Ascending aorta (tissue), 2 donors: Measurements from ENCODE around the gene GOLGA6L9. TPM values are rescaled to one million over a fixed set of nuclear protein-coding genes. Genes with fewer than 3 reads are reported as not detected.
A peak's percentile ranks its signal among the peaks of the same experiment; 100 is the strongest.
"Not testable (repeated sequence)": the region's sequence is repeated elsewhere in the genome, so short reads cannot be mapped to it uniquely, and the experiment has no call there.

Source experiments
- DNase-seq, 2 donors: peaks; one replicate each; pipeline ENCODE4 v3.0.0-alpha.2; 2019; ENCODE audit warnings: low spot score in 2 of 2
- H3K27ac ChIP-seq, 2 donors: fragments of 200-600 bp; sonication (generic); one replicate each; pipeline ENCODE4 v1.5.1; 2016 to 2017; ENCODE audit warnings: mild to moderate bottlenecking in 1 of 2
- H3K27me3 ChIP-seq: fragments of 200-600 bp; sonication (generic); one replicate; pipeline ENCODE4 v1.5.1; 2017
- H3K36me3 ChIP-seq, 2 donors: fragments of 200-600 bp; sonication (generic); one replicate each; pipeline ENCODE4 v1.5.1; 2016
- H3K4me1 ChIP-seq, 2 donors: fragments of 200-600 bp; sonication (generic); one replicate each; pipeline ENCODE4 v1.5.1; 2016 to 2017; ENCODE audit warnings: mild to moderate bottlenecking in 1 of 2
- H3K4me3 ChIP-seq, 2 donors: fragments of 200-600 bp; sonication (generic); one replicate each; pipeline ENCODE4 v1.5.1; 2016 to 2017; ENCODE audit warnings: mild to moderate bottlenecking in 1 of 2
- H3K9me3 ChIP-seq, 2 donors: fragments of 200-600 bp; sonication (generic); one replicate each; pipeline ENCODE4 v1.5.1; 2016
- CTCF ChIP-seq, 3 experiments: fragments of 200-600 bp in 2 of 3; fragments of 450-650 bp in 1 of 3; sonication (generic) in 2 of 3; IDR thresholded peaks; one replicate each; pipeline ENCODE4 v1.5.1; 2016 to 2019; ENCODE audit warnings: antibody characterized with exemption in 3 of 3, mild to moderate bottlenecking in 1 of 3, moderate library complexity in 1 of 3
- intact Hi-C: fragments of 100-400 bp; cut with DNase I; formaldehyde crosslinking; loops from one replicate; pipeline ENCODE4 v1.15.1; 2023
- total RNA-seq: library from RNA; depleted of rRNA; stranded (reverse); fragments of >200 nt; gene quantifications from one replicate; pipeline ENCODE4 v1.1.0, GENCODE V29; 2016

GOLGA6L9 gene
- total RNA-seq, 1 donor from 2014 or later = 1.5 TPM

GRCh38 chr15:82398785-82399184, 30.8 kb upstream of the GOLGA6L9 start:
- Histone ChIP-seq H3K27me3 (no peaks in the 10 kb centered on the region), H3K4me3 (no peak overlapping the region), H3K4me1 (no peaks in the 10 kb centered on the region), H3K36me3 (no peaks in the 10 kb centered on the region), H3K27ac (no peak overlapping the region), H3K9me3 (no peaks in the 10 kb centered on the region)
- no peak for TF ChIP-seq CTCF (IDR thresholded peaks at IDR 0.05)
- intact Hi-C loops = no loop called here
- no peak for DNase-seq

DNA sequence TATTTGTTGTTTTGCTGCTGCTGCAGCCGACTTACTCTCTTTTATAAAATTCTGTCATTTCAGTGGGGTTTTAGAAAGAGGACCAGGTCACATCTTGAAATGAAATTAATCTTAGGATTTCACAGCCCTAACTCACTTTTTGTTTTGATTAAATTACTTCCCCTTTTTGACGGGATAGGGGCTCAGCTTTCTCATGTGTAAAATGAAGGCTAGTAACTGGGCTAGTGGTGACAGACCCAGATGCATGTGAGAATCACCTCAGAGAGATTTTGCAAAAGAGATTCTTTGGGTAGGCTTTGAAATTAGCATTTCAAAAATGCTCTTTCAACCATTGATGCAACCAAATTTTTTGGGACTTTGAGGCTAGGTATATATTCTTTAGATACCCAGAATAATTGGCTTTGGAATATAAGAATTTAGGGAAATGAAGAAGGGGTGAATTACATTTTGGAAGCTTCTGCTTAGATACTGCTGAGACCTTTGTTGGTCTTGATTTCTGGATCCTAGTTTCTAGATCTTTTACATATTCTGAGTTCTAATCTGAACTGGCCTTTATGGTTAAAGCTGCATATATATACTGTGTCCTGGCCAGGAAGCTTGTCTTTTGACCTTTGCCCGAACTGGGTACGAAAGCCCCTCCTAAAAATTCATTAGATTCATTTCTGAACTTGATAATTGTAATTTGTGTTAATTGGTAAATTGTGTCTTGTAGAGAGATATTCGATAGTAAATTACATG, 30.1 kb upstream of the GOLGA6L9 start:
- intact Hi-C loops, DNase-seq, H3K4me1 ChIP-seq, H3K4me3 ChIP-seq, H3K36me3 ChIP-seq, H3K27ac ChIP-seq, H3K27me3 ChIP-seq, H3K9me3 ChIP-seq: not testable (repeated sequence)

DNA sequence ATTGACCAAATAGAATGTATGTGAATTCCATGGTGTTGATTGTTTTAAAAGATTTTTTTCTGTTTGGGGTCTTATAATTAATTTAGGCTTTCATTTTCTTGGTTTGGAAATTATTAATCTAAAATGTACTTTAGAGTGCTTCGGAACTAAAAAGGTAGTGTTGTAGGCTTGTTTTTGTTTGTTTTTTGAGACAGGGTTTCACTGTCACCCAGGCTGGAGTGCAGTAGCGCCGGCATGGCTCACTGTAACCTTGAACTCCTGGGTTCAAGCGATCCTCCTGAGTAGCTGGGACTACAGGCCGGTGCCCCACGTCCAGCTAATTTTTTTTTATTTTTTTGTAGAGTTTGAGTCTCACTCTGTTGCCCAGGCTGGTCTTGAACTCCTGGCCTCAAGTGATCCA, 27.7 kb upstream of the GOLGA6L9 start:
- H3K4me1 ChIP-seq, H3K4me3 ChIP-seq, H3K36me3 ChIP-seq, H3K27me3 ChIP-seq, intact Hi-C loops, DNase-seq, H3K9me3 ChIP-seq, H3K27ac ChIP-seq: not testable (repeated sequence)

DNA sequence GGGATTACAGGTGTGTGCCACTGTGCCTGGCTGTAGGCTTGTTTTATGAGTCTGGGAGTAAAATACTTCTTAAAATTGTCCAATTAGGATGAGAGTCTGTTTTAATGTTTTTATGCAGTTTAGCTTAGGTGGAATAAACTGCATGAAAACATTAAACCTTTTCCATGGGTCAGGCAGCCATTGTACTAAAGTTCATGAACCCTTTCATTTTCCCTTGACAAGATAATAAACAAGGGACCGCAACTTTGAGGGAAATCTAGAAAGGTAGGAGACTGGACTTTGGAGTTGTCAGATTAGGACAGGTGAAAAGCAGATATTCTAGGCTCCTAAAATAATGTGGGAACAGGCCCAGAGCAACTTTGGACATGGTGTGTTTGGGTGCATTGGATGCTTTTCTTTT, 27.3 kb upstream of the GOLGA6L9 start:
- H3K27ac ChIP-seq, H3K36me3 ChIP-seq, H3K4me1 ChIP-seq, DNase-seq, H3K27me3 ChIP-seq, H3K9me3 ChIP-seq, H3K4me3 ChIP-seq, intact Hi-C loops: not testable (repeated sequence)

DNA sequence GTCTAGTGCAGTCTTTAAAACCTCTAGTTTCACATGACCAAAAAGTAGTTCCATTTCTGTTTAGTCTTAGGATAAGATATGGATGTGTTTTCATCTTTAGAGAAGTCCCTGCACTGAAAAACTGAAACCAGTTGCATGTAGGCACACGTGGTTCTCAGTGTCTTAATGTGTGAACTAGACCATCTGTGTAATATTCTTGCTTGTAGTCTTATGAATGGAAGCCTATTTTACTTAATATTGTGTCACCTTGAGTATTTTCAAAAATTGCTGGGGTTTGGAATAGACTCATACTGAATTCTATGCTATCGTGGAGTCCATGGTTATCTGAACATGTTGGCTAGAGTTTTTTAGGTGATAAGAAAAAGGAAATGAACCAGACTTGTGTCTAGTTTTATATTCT, 23.4 kb upstream of the GOLGA6L9 start:
- intact Hi-C loops, H3K9me3 ChIP-seq, DNase-seq, H3K4me1 ChIP-seq, H3K36me3 ChIP-seq, H3K27me3 ChIP-seq, H3K4me3 ChIP-seq, H3K27ac ChIP-seq: not testable (repeated sequence)

DNA sequence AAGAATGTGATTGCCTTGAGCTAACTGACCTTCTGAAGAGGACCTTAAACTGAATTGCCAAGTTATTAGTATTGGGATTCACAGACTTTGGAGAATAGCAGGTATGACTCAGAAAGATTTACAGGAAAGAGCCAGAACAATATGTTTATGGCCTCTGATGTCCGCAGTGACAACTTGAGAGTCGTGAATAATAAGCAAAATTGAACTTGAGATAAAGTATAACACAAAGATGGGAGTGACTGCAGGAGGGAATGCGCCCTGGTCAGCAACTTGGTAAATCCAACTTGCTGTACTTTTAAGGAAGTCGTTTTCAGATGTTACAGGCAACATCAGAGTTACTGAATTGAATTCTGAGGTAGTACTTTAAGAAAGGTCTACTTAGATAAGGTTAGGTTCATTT, 19.3 kb upstream of the GOLGA6L9 start:
- H3K9me3 ChIP-seq, H3K27ac ChIP-seq, DNase-seq, intact Hi-C loops, H3K36me3 ChIP-seq, H3K4me3 ChIP-seq, H3K4me1 ChIP-seq, H3K27me3 ChIP-seq: not testable (repeated sequence)

DNA sequence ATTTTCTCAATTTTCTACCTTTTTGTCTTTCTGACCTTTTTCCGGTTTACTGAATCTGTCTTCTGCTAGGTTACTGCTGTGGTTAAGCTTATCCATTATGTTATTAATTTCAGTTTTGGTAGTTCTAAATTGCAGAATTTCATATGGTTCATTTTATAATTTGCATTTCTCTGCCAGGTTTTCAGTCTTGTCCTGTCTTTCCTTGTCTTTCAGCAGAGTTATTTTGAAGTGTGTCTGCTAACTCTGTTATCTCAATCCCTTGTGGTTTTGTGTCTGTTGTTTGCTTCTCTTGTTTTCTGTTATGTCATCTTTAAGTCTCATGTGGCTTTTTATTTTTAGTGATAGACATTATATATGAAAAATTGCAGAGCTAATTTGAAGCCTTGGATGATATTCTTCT, 18.0 kb upstream of the GOLGA6L9 start:
- H3K9me3 ChIP-seq, H3K4me1 ChIP-seq, H3K36me3 ChIP-seq, H3K27ac ChIP-seq, H3K4me3 ChIP-seq, DNase-seq, intact Hi-C loops, H3K27me3 ChIP-seq: not testable (repeated sequence)

DNA sequence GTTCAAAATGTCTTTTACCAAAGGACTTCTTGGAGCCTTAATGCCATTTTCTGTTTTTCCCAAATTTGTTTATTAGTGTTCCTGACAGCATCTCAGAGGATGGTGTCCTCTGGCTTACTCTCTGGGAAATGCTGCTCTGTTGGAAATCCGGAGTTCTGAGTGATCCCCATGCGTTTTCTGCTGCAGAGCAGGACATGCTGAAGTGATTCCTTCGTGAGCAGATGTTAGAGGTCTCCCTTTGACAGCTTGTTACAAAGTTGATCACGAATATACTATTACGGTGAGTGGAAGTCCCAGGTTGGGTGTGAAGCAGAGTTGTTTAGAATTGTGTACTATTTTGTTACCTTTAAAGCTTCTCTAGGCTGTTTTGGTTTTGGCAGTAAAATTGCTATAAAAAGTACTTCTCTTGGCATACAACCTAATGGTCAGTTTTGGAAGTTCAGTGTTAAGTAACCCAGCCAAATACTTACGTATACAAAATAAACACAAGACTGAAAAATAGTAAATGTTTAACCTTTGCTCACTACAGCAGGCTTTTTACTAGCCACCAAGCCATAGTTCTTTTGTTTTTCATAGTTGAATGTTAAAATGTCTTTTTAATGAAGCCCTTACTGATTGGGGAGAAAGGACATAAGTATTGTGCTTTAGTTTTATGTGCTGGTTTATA, 15.0 kb upstream of the GOLGA6L9 start:
- H3K4me1 ChIP-seq, H3K4me3 ChIP-seq, intact Hi-C loops, H3K27me3 ChIP-seq, H3K27ac ChIP-seq, DNase-seq, H3K36me3 ChIP-seq, H3K9me3 ChIP-seq: not testable (repeated sequence)

DNA sequence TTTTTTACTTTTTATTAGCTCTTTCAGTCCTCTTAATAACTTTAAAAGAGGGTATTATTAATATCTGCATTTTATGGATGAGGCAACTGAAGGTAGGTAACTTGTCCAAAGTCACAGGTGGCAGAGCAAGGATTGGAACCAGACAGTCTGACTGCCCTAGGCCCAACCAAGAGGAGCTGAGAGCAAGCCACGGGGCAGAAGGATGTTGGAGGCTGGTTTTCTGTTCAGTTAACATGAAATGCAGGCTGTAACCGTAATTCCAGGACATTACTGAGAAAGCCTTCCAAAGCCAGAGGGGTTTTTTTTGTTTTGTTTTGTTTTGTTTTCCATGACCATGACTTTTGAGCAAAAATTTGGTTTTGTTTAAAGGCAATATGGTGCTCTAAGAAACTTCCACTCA, 9.1 kb upstream of the GOLGA6L9 start:
- H3K9me3 ChIP-seq, H3K27me3 ChIP-seq, H3K36me3 ChIP-seq, intact Hi-C loops, H3K4me1 ChIP-seq, H3K4me3 ChIP-seq, H3K27ac ChIP-seq, DNase-seq: not testable (repeated sequence)

- intact Hi-C loops, DNase-seq, H3K4me3 ChIP-seq, H3K27me3 ChIP-seq, H3K36me3 ChIP-seq, H3K9me3 ChIP-seq, H3K27ac ChIP-seq, H3K4me1 ChIP-seq: not testable (repeated sequence)
Observed at GRCh38 chr15:82420966-82421365, 8.7 kb upstream of the GOLGA6L9 start.

DNA sequence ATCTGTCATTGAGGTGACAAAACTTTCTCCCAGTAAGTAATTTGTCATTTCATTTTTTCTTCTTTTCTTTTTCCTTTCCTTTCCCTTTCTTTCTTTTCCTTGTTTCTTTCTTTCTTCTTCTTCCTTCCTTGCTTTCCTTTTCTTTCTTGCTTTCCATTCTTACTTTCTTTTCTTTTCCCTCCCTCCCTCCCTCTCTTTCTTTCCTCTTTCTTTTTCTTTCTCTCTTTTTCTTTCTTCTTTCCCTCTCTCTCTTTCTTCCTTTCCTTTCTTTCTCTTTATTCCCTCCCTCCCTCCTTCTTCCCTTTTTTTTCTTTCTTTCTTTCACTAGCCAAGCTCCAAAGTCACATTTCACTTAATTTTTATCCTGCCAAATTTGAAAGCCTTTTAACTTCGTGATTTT, 2.5 kb upstream of the GOLGA6L9 start:
- H3K4me3 ChIP-seq, H3K4me1 ChIP-seq, H3K36me3 ChIP-seq, DNase-seq, intact Hi-C loops, H3K27me3 ChIP-seq, H3K27ac ChIP-seq, H3K9me3 ChIP-seq: not testable (repeated sequence)

DNA sequence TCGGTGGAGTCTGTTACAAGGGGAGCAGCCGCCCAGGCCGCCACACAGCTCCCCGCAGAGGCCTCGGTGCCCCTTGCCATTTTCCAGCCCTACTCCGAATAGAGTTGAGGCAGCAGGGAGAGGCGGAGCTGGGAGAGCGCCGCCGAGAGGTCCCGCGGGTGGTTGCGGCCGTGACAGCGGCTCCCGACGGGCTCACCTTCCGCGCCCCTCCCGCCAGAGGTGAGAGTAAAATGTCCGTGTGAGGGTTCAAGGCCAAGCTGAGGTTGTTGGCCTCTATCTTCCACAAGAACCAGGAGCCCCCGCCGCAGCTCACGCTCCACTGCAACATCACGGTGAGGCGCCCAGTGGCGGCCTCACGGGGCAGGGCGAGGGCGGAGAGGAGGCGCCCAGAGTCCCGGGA, 15.8 kb downstream of the GOLGA6L9 start:
- H3K27me3 ChIP-seq, H3K4me1 ChIP-seq, DNase-seq, H3K36me3 ChIP-seq, H3K9me3 ChIP-seq, intact Hi-C loops: not testable (repeated sequence)
- H3K27ac ChIP-seq = peak overlapping the region; percentile 65 to 89
- peak overlapping the region; percentile 26 to 67 for H3K4me3 ChIP-seq

GRCh38 chr15:82457336-82457735, 27.7 kb downstream of the GOLGA6L9 start:
- H3K27ac ChIP-seq, intact Hi-C loops, H3K4me1 ChIP-seq, H3K4me3 ChIP-seq, H3K27me3 ChIP-seq, H3K9me3 ChIP-seq, DNase-seq, H3K36me3 ChIP-seq: not testable (repeated sequence)

DNA sequence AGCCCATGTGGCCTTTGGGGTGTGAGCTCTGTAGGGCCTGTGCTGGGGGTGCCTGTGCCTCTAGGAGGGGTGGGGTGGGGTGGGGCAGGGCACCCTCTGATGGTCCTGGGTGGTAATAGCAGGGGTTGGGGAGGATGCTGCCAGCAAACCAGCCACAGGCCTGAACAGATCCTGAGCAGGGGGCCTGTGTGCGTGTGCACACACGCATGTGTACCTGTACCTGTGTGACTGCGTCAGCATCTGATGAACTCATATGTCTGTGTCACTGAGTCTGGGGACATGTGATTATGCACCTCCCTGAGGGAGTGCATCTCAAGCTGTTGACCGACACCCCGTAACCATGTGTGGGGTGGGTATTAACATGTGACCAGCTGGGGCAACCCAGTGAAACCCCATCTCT, 36.0 kb downstream of the GOLGA6L9 start:
- H3K9me3 ChIP-seq, H3K27me3 ChIP-seq, H3K4me1 ChIP-seq, DNase-seq, intact Hi-C loops, H3K4me3 ChIP-seq, H3K36me3 ChIP-seq, H3K27ac ChIP-seq: not testable (repeated sequence)
